HEK293 (cell line): Measurements from ENCODE around the gene SH3BP5.

Experiments used
- CTCF ChIA-PET: fragments of 350-600 bp; formaldehyde crosslinking; extraction: SDS; loops from one replicate; lab custom pipeline; 2021; ENCODE audit warnings: antibody characterized with exemption; lab: Yijun Ruan, JAX
- POLR2A ChIA-PET: fragments of 300-600 bp; formaldehyde crosslinking; extraction: SDS; loops from one replicate; lab custom pipeline; 2020; ENCODE audit warnings: antibody characterized with exemption, inconsistent platforms; lab: Yijun Ruan, JAX
- H3K27ac ChIP-seq: fragments of 200-500 bp; sonication (Bioruptor generic); 2 replicates; pipeline ENCODE4 v1.5.1; 2014; ENCODE audit warnings: low read depth, low read length, control low read depth, inconsistent platforms; ENCODE audit errors: extremely low read depth
- H3K36me3 ChIP-seq, 2 experiments: fragments of 200-500 bp in 1 of 2; sonication (Bioruptor generic) in 1 of 2; 1 replicate in 1 of 2; 2 replicates in 1 of 2; pipeline ENCODE4 v1.5.1; 2014 to 2017; ENCODE audit warnings: inconsistent platforms in 2 of 2, low read length in 2 of 2; ENCODE audit not compliant: control insufficient read depth in 2 of 2, insufficient read depth in 1 of 2
- H3K4me1 ChIP-seq: fragments of 200-500 bp; sonication (Bioruptor generic); 2 replicates; pipeline ENCODE4 v1.5.1; 2014; ENCODE audit warnings: mild to moderate bottlenecking, low read length, inconsistent platforms; ENCODE audit not compliant: control insufficient read depth, insufficient read depth
- H3K4me3 ChIP-seq: 2 replicates; pipeline ENCODE4 v1.5.1; 2011; ENCODE audit warnings: low read depth, mild to moderate bottlenecking, control low read depth, low read length, moderate library complexity
- H3K9me3 ChIP-seq: fragments of 200-500 bp; sonication (Bioruptor generic); 2 replicates; pipeline ENCODE4 v1.5.1; 2014; ENCODE audit warnings: low read depth, low read length, inconsistent platforms; ENCODE audit not compliant: control insufficient read depth, insufficient read depth
- BCL11B ChIP-seq: fragments of 450-650 bp; formaldehyde crosslinking; IDR thresholded peaks from 2 replicates; pipeline ENCODE4 v1.5.1; 2016; ENCODE audit warnings: low read depth, missing biosample characterization, missing genetic modification characterization
- GLIS2 ChIP-seq: fragments of 450-650 bp; formaldehyde crosslinking; IDR thresholded peaks from 2 replicates; pipeline ENCODE4 v1.5.1; 2016; ENCODE audit warnings: missing biosample characterization, missing genetic modification characterization
- KLF9 ChIP-seq: fragments of 450-650 bp; formaldehyde crosslinking; IDR thresholded peaks from 2 replicates; pipeline ENCODE4 v1.5.1; 2016; ENCODE audit warnings: missing biosample characterization, missing genetic modification characterization, low read depth
- MEIS1 ChIP-seq: sonication (generic); formaldehyde crosslinking; IDR thresholded peaks from 2 replicates; pipeline ENCODE4 v1.8.1; 2022; ENCODE audit warnings: missing genetic modification reagents, mild to moderate bottlenecking, borderline replicate concordance
- MZF1 ChIP-seq: fragments of 450-650 bp; formaldehyde crosslinking; IDR thresholded peaks from 2 replicates; pipeline ENCODE4 v1.5.1; 2017; ENCODE audit warnings: missing biosample characterization, missing genetic modification characterization, borderline replicate concordance
- SCRT2 ChIP-seq: fragments of 450-650 bp; formaldehyde crosslinking; IDR thresholded peaks from 2 replicates; pipeline ENCODE4 v1.5.1; 2016; ENCODE audit warnings: missing biosample characterization, missing genetic modification characterization
- ZBTB7A ChIP-seq: fragments of 450-650 bp; formaldehyde crosslinking; IDR thresholded peaks from 2 replicates; pipeline ENCODE4 v1.5.1; 2016; ENCODE audit warnings: low read depth, missing biosample characterization, missing genetic modification characterization
- ZFP69B ChIP-seq: fragments of 450-650 bp; formaldehyde crosslinking; IDR thresholded peaks from 2 replicates; pipeline ENCODE4 v1.5.1; 2016; ENCODE audit warnings: missing biosample characterization, missing genetic modification characterization
- ZNF121 ChIP-seq: fragments of 450-650 bp; formaldehyde crosslinking; IDR thresholded peaks from 2 replicates; pipeline ENCODE4 v1.5.1; 2016; ENCODE audit warnings: missing biosample characterization, missing genetic modification characterization
- ZNF132 ChIP-seq: fragments of 450-650 bp; formaldehyde crosslinking; IDR thresholded peaks from 2 replicates; pipeline ENCODE4 v1.5.1; 2017; ENCODE audit warnings: missing biosample characterization, missing genetic modification characterization, borderline replicate concordance
- ZNF155 ChIP-seq: fragments of 450-650 bp; formaldehyde crosslinking; IDR thresholded peaks from 2 replicates; pipeline ENCODE4 v1.5.1; 2016; ENCODE audit warnings: missing biosample characterization, missing genetic modification characterization
- ZNF157 ChIP-seq: fragments of 450-650 bp; formaldehyde crosslinking; IDR thresholded peaks from 2 replicates; pipeline ENCODE4 v1.5.1; 2016; ENCODE audit warnings: missing biosample characterization, missing genetic modification characterization
- ZNF174 ChIP-seq: fragments of 450-650 bp; formaldehyde crosslinking; IDR thresholded peaks from 2 replicates; pipeline ENCODE4 v1.5.0; 2017; ENCODE audit warnings: missing biosample characterization, mild to moderate bottlenecking, missing genetic modification characterization
- ZNF175 ChIP-seq: fragments of 450-650 bp; formaldehyde crosslinking; IDR thresholded peaks from 2 replicates; pipeline ENCODE4 v1.5.1; 2016; ENCODE audit warnings: missing biosample characterization, missing genetic modification characterization
- ZNF211 ChIP-seq: fragments of 450-650 bp; formaldehyde crosslinking; IDR thresholded peaks from 2 replicates; pipeline ENCODE4 v1.5.1; 2016; ENCODE audit warnings: low read depth, missing biosample characterization, missing genetic modification characterization
- ZNF24 ChIP-seq: fragments of 450-650 bp; formaldehyde crosslinking; IDR thresholded peaks from 2 replicates; pipeline ENCODE4 v1.5.1; 2016; ENCODE audit warnings: missing biosample characterization, missing genetic modification characterization
- ZNF335 ChIP-seq: fragments of 450-650 bp; formaldehyde crosslinking; conservative IDR thresholded peaks from 2 replicates; pipeline ENCODE4 v1.5.1; 2016; ENCODE audit warnings: missing biosample characterization, missing genetic modification characterization
- ZNF350 ChIP-seq: fragments of 450-650 bp; formaldehyde crosslinking; IDR thresholded peaks from 2 replicates; pipeline ENCODE4 v1.5.0; 2017; ENCODE audit warnings: missing biosample characterization, mild to moderate bottlenecking, missing genetic modification characterization
- ZNF394 ChIP-seq: fragments of 450-650 bp; formaldehyde crosslinking; IDR thresholded peaks from 2 replicates; pipeline ENCODE4 v1.5.1; 2016; ENCODE audit warnings: missing biosample characterization, missing genetic modification characterization, mild to moderate bottlenecking, moderate library complexity, borderline replicate concordance
- ZNF501 ChIP-seq: fragments of 450-650 bp; formaldehyde crosslinking; IDR thresholded peaks from 2 replicates; pipeline ENCODE4 v1.5.1; 2016; ENCODE audit warnings: missing biosample characterization, missing genetic modification characterization
- ZNF792 ChIP-seq: fragments of 450-650 bp; formaldehyde crosslinking; IDR thresholded peaks from 2 replicates; pipeline ENCODE4 v1.5.1; 2016; ENCODE audit warnings: missing biosample characterization, missing genetic modification characterization
- TF ChIP-seq, protein P1 (sequence below): fragments of 450-650 bp; formaldehyde crosslinking; IDR thresholded peaks from 2 replicates; pipeline ENCODE4 v1.5.1; 2016; ENCODE audit warnings: missing biosample characterization, missing genetic modification characterization
- TF ChIP-seq, protein P2 (sequence below): fragments of 450-650 bp; formaldehyde crosslinking; IDR thresholded peaks from 2 replicates; pipeline ENCODE4 v1.5.1; 2016; ENCODE audit warnings: missing biosample characterization, missing genetic modification characterization
- TF ChIP-seq, protein P3 (sequence below): fragments of 450-650 bp; IDR thresholded peaks from 2 replicates; pipeline ENCODE4 v1.5.1; 2018; ENCODE audit warnings: missing biosample characterization, missing genetic modification characterization

Gene SH3BP5

DNA sequence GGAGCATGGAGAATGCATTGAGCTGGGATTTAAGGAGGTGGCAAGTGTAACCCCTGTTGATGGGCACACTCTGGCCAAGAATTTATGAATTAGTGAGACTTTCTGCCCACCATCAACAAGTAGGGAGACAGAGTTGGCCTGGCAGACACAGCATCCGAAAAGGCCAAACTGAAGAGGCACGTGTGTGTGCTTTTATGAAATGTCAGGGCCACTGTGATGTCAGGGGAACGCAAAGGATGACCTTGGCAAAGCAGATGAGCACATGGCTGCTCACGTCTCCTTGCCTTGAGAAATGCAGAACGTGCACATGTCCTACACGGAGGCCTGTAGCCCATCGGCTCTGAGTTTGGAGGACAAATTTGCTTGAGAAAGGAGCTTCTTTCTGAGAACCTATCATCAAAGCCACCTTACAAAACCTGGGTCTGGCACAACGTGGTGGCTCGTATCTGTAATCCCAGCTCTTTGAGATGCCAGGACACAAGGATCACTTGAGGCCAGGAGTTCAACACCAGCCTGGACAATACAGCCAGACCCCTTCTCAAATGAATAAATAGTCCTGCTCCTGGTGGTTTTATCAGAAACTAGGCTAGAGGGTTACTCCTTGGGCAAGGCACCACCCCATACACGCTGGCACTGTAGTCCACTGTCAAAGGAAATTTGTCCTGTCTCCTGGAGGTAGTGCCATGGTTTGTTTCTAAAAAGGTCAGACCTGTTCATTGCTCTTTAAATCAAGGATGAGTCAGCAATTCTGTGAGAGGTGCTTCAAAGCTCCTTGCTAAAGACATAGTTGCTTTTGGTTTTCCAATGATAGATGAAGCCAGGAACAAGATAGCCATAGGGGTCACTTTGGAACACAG lies 941 bp upstream of the SH3BP5 start:
- TF ChIP-seq, protein P1, sequence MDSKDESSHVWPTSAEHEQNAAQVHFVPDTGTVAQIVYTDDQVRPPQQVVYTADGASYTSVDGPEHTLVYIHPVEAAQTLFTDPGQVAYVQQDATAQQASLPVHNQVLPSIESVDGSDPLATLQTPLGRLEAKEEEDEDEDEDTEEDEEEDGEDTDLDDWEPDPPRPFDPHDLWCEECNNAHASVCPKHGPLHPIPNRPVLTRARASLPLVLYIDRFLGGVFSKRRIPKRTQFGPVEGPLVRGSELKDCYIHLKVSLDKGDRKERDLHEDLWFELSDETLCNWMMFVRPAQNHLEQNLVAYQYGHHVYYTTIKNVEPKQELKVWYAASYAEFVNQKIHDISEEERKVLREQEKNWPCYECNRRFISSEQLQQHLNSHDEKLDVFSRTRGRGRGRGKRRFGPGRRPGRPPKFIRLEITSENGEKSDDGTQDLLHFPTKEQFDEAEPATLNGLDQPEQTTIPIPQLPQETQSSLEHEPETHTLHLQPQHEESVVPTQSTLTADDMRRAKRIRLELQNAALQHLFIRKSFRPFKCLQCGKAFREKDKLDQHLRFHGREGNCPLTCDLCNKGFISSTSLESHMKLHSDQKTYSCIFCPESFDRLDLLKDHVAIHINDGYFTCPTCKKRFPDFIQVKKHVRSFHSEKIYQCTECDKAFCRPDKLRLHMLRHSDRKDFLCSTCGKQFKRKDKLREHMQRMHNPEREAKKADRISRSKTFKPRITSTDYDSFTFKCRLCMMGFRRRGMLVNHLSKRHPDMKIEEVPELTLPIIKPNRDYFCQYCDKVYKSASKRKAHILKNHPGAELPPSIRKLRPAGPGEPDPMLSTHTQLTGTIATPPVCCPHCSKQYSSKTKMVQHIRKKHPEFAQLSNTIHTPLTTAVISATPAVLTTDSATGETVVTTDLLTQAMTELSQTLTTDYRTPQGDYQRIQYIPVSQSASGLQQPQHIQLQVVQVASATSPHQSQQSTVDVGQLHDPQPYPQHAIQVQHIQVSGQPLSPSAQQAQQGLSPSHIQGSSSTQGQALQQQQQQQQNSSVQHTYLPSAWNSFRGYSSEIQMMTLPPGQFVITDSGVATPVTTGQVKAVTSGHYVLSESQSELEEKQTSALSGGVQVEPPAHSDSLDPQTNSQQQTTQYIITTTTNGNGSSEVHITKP (tag by site-specific recombination): no peak
- peak; percentile 75 for TF ChIP-seq SCRT2 (tag by site-specific recombination)
- TF ChIP-seq ZNF121: peak; percentile 89
- TF ChIP-seq, all 188 proteins: peak for 2
- Histone ChIP-seq H3K4me3 (no peak overlapping the region), H3K9me3 (no peaks in the 10 kb centered on the region), H3K36me3 (no peaks in the 10 kb centered on the region), H3K27ac (no peak overlapping the region), H3K4me1 (peaks cover 14% of the 10 kb centered on the region)
- POLR2A ChIA-PET: interaction anchor here (0.7 to 1.6 kb wide), 6 partner anchors 8 to 65 kb away, joined by 3 to 10 read pairs (median 4); no protein-coding TSS in a partner anchor
- CTCF ChIA-PET: interaction anchor here (0.5 to 4.0 kb wide), 23 partner anchors 9 to 130 kb away, joined by 3 to 47 read pairs (median 4); no protein-coding TSS in a partner anchor

DNA sequence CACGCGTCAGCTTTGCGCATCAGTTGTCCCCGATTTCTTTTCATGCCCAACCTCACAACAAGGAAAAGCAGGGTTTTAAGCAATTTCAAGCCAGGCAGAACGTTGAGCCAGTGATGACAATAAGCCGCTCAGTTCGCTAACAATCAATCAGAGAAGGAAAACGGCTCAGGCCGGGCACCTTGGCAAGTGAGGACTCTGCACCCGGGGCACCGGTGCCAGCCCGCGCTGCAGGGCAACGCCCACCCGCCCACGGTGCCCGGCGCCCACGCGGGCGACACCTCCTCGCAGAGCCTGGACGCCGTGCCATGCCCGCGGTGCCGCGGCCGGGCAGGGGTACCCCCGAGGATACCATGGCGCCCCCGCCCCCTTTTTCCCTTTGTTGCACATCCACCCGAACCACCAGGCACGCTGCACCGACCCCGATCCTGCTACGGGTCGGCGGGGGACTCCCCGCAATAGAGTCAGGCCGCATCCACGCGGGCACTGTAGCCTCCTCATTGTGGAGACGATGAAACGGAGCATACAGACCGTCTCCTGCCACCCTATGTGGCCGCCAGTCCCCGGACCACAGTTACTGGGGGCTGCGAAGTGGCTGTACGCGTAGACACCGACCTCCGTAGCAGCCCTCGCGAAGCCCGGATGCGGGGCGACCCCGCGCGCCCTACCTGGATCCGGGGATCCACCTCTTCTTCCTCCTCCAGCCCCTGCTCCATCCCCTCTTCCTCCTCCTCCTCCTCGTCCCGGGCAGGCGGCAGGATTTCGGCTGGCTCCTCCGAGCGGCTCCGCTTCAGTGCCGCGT lies 581 bp downstream of the SH3BP5 start:
- POLR2A ChIA-PET: interaction anchor here (0.9 to 1.6 kb wide), 6 partner anchors 9 to 233 kb away, joined by 3 to 10 read pairs (median 3); partner anchors contain the start of gene RBSN
- Histone ChIP-seq H3K36me3 (no peaks in the 10 kb centered on the region), H3K27ac (peak overlapping the region; percentile 24; the same call in 1 of the 2 replicates), H3K4me3 (peak overlapping the region; percentile 79), H3K4me1 (peaks cover 14% of the 10 kb centered on the region), H3K9me3 (no peaks in the 10 kb centered on the region)
- CTCF ChIA-PET: interaction anchor here (0.6 to 4.3 kb wide), 24 partner anchors 11 to 1207 kb away, joined by 3 to 47 read pairs (median 4); partner anchors contain the start of gene CHCHD4
- no peak for TF ChIP-seq SCRT2 (tag by site-specific recombination)
- no peak for TF ChIP-seq ZNF174 (tag by site-specific recombination)
- TF ChIP-seq ZNF132 (tag by site-specific recombination): no peak
- TF ChIP-seq ZNF155 (tag by site-specific recombination): no peak
- TF ChIP-seq ZNF501 (tag by site-specific recombination): peak; percentile 50; the same call in 1 of the 2 replicates
- TF ChIP-seq MZF1 (tag by site-specific recombination): peak; percentile 56; the same call in 1 of the 2 replicates
- no peak for TF ChIP-seq BCL11B (tag by site-specific recombination)
- no peak for TF ChIP-seq ZNF211 (tag by site-specific recombination)
- TF ChIP-seq ZNF394 (tag by site-specific recombination): no peak
- TF ChIP-seq, protein P2, sequence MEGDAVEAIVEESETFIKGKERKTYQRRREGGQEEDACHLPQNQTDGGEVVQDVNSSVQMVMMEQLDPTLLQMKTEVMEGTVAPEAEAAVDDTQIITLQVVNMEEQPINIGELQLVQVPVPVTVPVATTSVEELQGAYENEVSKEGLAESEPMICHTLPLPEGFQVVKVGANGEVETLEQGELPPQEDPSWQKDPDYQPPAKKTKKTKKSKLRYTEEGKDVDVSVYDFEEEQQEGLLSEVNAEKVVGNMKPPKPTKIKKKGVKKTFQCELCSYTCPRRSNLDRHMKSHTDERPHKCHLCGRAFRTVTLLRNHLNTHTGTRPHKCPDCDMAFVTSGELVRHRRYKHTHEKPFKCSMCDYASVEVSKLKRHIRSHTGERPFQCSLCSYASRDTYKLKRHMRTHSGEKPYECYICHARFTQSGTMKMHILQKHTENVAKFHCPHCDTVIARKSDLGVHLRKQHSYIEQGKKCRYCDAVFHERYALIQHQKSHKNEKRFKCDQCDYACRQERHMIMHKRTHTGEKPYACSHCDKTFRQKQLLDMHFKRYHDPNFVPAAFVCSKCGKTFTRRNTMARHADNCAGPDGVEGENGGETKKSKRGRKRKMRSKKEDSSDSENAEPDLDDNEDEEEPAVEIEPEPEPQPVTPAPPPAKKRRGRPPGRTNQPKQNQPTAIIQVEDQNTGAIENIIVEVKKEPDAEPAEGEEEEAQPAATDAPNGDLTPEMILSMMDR (tag by site-specific recombination): 0 out of 2 replicates have a peak, but pooled peaks have one; percentile 18
- peak; percentile 81 for TF ChIP-seq ZNF335 (tag by site-specific recombination)
- TF ChIP-seq GLIS2 (tag by site-specific recombination): peak; percentile 66
- TF ChIP-seq MEIS1 (CRISPR knock-in tag): no peak
- TF ChIP-seq ZNF350 (tag by site-specific recombination): no peak
- TF ChIP-seq ZFP69B (tag by site-specific recombination): no peak
- TF ChIP-seq ZNF24 (tag by site-specific recombination): peak; percentile 19; the same call in 1 of the 2 replicates
- 0 out of 2 replicates have a peak, but pooled peaks have one; percentile 27 for TF ChIP-seq ZNF792 (tag by site-specific recombination)
- TF ChIP-seq ZNF175: no peak
- TF ChIP-seq, protein P3, sequence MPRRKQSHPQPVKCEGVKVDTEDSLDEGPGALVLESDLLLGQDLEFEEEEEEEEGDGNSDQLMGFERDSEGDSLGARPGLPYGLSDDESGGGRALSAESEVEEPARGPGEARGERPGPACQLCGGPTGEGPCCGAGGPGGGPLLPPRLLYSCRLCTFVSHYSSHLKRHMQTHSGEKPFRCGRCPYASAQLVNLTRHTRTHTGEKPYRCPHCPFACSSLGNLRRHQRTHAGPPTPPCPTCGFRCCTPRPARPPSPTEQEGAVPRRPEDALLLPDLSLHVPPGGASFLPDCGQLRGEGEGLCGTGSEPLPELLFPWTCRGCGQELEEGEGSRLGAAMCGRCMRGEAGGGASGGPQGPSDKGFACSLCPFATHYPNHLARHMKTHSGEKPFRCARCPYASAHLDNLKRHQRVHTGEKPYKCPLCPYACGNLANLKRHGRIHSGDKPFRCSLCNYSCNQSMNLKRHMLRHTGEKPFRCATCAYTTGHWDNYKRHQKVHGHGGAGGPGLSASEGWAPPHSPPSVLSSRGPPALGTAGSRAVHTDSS (tag by site-specific recombination): peak; percentile 92
- TF ChIP-seq ZBTB7A (tag by site-specific recombination): no peak
- TF ChIP-seq ZNF157 (tag by site-specific recombination): no peak
- TF ChIP-seq KLF9 (tag by site-specific recombination): peak; percentile 65
